ENCODE measurements around the gene PNPLA2.
A peak's percentile ranks its signal among the peaks of the same experiment; 100 is the strongest.

Gene PNPLA2

DNA sequence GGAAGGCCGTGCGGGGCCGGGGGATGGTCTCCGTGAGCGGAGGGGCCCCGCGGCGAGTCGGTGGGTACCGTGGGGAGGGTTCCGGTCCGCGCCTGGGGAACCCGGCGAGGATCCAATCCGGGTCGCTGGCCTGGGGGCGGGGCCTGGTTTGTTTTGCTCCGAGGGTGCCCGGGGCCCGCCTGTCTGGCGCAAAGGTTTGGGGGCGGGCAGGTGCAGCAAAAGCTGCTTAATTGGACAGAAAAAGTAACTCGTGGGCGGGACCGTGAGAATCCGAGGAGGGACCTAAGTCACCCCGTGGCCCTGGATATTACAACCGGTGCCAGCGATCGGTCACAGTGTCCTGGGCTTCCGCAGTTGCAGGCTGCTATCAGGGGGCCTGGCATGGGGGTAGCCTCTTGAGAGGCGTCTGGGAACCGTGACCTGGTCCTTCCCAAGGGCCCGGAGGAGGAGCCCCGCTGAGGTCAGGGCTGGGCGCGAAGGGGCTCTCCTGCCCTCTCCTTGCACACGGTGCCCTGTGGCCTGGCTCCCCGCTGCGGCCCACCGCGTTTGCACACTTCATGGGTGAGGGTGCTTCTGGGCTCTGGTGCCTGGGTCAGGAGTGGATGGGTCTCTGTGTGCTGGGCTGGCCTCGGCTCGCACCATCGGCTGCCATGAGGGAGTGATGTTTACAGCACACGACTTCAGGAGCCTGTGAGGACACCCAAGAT, 1.4 kb downstream of the PNPLA2 start:
- peak; percentile 70 for DNase-seq

GRCh38 chr11:820655-821511, 2.2 kb downstream of the PNPLA2 start:
- DNase-seq = peak; percentile 88

DNA sequence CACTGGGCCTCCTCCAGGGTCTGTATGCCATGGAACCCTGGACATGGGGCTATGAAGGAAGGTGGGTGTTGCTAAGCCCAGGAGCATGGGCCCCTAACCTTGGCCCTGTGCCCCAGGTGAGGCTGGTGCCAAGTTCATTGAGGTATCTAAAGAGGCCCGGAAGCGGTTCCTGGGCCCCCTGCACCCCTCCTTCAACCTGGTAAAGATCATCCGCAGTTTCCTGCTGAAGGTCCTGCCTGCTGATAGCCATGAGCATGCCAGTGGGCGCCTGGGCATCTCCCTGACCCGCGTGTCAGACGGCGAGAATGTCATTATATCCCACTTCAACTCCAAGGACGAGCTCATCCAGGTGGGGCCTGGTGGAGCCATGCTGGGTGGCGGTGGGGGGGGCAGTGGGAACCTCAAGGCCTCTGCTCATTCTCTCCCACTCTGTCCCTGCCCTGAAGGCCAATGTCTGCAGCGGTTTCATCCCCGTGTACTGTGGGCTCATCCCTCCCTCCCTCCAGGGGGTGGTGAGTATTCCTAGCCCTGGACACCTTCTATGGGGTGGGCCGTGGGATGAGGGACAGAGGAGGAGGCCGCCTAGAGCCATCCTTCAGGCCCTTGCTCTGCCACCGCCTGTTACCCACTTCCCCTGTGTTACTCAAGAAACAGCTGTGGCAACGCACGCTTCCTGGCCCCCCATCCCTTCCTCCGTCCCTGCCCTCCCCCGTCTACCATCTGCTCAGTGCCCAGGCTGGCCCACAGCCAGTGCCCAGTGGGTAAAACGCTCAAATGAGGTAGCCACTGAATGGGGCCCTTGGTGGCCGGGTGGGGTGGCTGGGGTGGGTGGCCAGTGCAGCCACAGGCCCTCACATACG, 3.0 kb downstream of the PNPLA2 start:
- DNase-seq = peak; percentile 61

DNA sequence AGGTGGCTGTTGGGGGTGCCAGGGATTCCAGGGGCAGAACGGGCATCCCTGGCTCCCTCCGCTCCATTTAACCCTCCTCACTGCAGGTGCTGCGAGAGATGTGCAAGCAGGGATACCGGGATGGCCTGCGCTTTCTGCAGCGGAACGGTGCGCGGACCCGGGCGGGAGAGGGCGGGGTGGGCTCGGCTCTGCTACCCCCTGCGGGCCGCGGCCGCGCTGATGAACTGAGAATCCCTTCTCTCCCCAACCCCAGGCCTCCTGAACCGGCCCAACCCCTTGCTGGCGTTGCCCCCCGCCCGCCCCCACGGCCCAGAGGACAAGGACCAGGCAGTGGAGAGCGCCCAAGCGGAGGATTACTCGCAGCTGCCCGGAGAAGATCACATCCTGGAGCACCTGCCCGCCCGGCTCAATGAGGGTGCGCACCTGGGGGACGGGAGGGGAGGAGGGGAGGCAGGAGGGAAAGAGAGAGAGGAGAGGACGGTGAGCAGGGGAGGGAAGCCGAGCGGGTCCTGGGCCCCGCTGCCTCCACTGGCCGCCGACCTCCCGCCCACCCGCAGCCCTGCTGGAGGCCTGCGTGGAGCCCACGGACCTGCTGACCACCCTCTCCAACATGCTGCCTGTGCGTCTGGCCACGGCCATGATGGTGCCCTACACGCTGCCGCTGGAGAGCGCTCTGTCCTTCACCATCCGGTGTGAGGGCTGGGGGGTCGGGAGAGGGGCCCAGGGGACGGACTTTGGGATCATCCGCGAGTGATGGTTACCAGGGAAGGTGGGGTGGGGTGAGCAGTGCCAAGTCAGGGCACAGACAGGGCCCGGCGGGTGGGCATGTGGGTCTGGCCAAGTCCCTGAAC, 5.0 kb downstream of the PNPLA2 start:
- no peak for DNase-seq

GRCh38 chr11:824292-824880, 5.7 kb downstream of the PNPLA2 start:
- no peak for DNase-seq

DNA sequence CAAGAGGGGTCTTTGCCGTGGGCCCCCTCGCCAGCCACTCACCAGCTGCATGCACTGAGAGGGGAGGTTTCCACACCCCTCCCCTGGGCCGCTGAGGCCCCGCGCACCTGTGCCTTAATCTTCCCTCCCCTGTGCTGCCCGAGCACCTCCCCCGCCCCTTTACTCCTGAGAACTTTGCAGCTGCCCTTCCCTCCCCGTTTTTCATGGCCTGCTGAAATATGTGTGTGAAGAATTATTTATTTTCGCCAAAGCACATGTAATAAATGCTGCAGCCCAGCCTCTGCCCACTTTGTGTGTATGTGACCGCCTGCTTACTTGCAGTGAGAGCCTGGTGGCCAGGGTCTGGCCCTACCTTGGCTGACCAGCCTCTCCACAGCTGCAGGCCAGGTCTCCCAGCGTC, 6.2 kb downstream of the PNPLA2 start:
- DNase-seq = no peak

- DNase-seq = no peak
Measured at GRCh38 chr11:825366-826226, 6.9 kb downstream of the PNPLA2 start.

- no peak for DNase-seq
Measured at GRCh38 chr11:826227-826621, 7.5 kb downstream of the PNPLA2 start.

- DNase-seq = no peak
Measured at GRCh38 chr11:826836-827145, 8.1 kb downstream of the PNPLA2 start.

DNA sequence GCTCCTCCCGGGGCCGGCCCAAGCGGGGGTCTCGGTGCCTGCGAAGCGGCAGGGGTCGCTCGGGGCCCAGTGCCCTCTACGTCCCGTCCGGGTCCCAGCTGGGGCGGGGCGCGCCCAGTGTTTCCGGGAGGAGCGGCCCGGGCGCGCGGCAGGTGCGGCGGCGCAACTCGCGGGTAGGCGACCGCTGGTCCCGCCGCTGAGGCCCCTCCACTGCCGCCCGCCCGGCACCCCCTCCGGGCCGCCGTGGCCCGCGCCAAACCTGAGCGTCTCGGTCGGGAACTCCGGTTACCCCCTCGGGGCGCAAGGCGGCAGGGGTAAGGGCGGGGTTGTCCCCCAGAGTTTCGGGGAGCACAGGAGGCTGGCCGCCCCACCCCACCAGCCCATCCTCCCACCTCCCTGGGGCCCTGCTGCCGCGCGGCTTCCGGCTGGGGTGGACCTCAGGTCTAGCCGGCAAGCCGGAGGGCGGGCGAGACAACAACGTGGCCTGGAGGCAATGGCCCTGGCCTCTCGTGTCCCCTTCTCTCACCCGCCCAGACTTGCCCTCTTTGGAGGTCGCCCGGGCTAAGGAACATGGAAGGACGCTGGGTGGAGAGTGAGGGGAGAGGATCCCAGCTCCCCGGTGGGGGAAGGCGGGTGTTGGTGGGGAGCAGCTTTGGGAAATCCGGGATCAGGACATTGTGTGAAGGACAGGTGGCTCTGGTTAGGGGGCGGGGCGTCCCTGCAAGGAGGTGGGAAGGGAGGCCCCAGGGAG, 8.6 kb downstream of the PNPLA2 start:
- DNase-seq = no peak

GRCh38 chr11:827897-828192, 9.1 kb downstream of the PNPLA2 start, which contains the start of gene CRACR2B:
TSS of gene CRACR2B (plus strand) at chr11:827919. CDS start at chr11:828608, 689 bp downstream.
- DNase-seq = peak; percentile 37

DNA sequence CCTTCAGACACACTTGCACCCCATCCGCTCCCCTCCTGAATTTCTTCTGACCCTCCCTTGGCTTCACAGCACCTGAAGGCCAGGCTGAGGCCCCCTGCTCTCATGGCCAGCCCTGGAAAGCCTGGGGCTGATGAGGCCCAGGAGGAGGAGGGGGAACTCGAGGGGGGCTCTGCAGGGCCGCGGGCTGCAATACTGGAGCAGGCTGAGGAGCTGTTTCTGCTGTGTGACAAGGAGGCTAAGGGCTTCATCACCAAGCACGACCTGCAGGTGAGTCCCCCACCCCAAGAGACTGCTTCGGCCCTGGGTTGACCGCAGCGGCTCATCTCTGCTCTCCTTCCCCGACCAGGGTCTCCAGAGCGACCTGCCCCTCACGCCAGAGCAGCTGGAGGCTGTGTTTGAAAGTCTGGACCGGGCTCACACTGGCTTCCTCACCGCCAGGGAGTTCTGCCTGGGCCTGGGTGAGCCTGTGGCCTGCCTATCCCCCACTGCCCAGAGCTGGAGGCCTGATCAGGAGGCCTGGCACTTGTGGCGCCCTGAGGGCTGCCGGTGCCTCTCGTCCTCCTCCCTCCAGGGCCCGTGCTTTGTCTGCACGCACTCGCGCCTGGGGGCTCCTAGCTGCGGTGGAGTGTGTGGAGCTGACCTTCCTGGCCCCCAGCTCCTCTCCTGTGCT, 9.9 kb downstream of the PNPLA2 start:
- no peak for DNase-seq

- no peak for DNase-seq
Measured at GRCh38 chr11:829176-829846, 10.6 kb downstream of the PNPLA2 start.

- no peak for DNase-seq
Measured at GRCh38 chr11:829847-830294, 11.2 kb downstream of the PNPLA2 start.

- DNase-seq = peak; percentile 53
Measured at GRCh38 chr11:830295-831117, 11.8 kb downstream of the PNPLA2 start.

DNA sequence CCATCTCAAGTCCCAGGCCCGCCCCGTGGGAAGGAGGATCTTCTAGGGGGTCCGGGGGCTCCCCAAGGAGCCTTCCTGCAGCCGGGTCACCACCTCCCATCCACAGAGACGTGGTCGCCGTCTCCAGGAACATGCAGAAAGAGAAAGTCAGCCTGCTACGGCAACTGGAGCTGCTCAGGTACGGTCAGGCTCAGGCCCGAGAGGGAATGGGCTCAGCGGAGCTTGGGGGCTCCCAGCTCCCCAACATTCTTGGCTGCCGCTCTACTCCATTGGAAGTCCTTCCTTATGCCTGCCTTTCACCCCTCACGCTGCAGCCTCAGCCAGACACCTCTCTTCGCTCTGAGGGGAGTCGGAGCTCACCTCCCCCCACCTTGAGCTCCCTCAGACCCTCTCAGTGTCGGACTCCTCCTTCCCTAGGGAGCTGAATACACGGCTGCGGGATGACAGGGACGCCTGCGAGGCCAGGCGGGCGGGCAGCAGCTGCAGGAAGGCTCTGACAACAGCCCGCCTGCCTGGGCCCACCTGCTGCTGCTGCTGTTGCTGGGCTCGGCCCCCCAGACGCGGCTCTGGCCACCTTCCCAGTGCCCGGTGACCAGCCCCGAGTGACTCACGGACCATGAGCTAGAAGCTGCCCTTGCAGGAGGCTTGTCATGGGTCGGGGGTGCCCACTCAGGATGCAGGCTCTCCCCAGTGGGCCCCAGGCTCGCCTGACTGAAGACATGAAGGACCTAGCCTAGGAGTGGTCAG, 12.6 kb downstream of the PNPLA2 start:
- DNase-seq = no peak

- DNase-seq = no peak
Measured at GRCh38 chr11:831961-832528, 13.3 kb downstream of the PNPLA2 start.
